ENCODE data around the gene CCNT1. TPM values are rescaled to one million over a fixed set of nuclear protein-coding genes. Genes with fewer than 3 reads are reported as not detected.
A peak's percentile ranks its signal among the peaks of the same experiment; 100 is the strongest.

Gene CCNT1
- total and polyA plus RNA-seq, 10 donors: 4.0 to 53.4 (median 37.4) TPM

DNA sequence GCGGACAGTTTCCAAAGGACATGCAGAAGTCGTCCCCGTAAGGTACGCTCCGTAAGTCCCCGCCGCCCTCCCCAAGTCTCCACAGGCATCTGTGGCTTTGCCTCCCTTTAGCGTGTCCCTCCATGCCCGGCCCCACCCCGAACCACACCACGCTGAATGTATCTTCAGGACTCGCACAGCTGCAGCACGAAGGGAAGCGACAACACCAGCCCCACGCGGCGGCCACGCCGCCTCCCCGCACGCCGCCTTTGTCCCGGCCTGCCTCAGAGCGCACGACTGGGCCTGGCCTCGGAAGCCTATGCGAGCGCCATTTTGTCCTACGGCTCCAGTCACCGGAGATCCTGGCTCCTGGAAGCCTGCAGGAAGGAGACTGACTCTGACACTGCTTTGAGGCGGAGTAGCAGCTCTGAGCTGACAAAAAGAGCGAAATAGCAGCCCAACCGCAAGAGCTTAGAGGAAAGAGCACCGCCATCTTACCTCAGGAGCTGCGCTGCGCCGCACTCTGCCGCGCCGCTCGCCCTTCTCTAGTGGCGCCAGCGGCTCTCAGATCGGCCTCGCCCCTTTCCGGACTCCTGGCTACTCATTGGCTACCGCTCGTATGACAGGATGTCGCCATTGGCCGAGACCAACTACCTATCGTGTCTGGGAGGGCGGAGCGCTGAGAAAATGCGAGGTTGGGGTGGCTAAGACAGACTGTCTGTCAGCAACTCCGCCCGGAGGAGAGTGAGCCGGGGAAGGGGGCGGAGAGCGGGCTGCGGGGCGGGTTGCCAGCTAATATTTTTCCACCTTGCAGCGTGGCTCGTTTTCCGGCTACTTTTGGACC, 34.6 kb downstream of the CCNT1 start, which contains the start of gene KANSL2:
Gene KANSL2, minus strand, starts transcription at position 529 of the 823 bp plus-strand sequence. CDS start 606 bp downstream, outside the sequence.
- H3K4me3 ChIP-seq: peak within 1 kb of the TSS; percentile 72 to 98 (median 87)
- no peaks in the 10 kb centered on the region for H3K9me3 ChIP-seq
- intact Hi-C loops (cut with DNase I; ENCODE audit: low total_unique reads): loop anchor here (2.0 kb wide), 1 partner anchor 33 kb away; no protein-coding TSS in a partner anchor
- peak within 1 kb of the TSS; percentile 93 to 98 (median 95) for H3K27ac ChIP-seq
- peaks cover 39 to 56% (median 52%) of the 10 kb centered on the region in 6 donors for H3K4me1 ChIP-seq
- peak; percentile 99 for DNase-seq
- H3K27me3 ChIP-seq (replicated peaks in 1 of 7): no peaks in the 10 kb centered on the region
- TF ChIP-seq CTCF (IDR thresholded peaks at IDR 0.05 in 8 of 11, conservative IDR thresholded peaks at IDR 0.05 in 3 of 11) (peak in 2 of 11 experiments; percentile 14 to 30), POLR2A (IDR thresholded peaks at IDR 0.05) (peak; percentile 80 to 98 (median 93)), POLR2AphosphoS5 (IDR thresholded peaks at IDR 0.05) (peak; percentile 100)
- WGBS, 5 donors: 0 to 1% (median 0%) methylated on average over 46 to 64 of the region's 64 CpGs
- peaks cover 0 to 38% (median 23%) of the 10 kb centered on the region in 6 donors for H3K36me3 ChIP-seq

- H3K4me1 ChIP-seq: peaks cover 39 to 62% (median 58%) of the 10 kb centered on the region in 6 donors
- TF ChIP-seq CTCF (IDR thresholded peaks at IDR 0.05 in 8 of 11, conservative IDR thresholded peaks at IDR 0.05 in 3 of 11) (no peak), POLR2AphosphoS5 (IDR thresholded peaks at IDR 0.05) (no peak), POLR2A (IDR thresholded peaks at IDR 0.05) (no peak)
- H3K9me3 ChIP-seq: no peaks in the 10 kb centered on the region
- intact Hi-C loops (cut with DNase I; ENCODE audit: low total_unique reads): no loop called here
- 0 to 3% (median 3%) methylated on average over 9 to 11 of the region's 11 CpGs for WGBS, 5 donors
- H3K27ac ChIP-seq: peak overlapping the region; percentile 93 to 98 (median 95)
- no peaks in the 10 kb centered on the region for H3K27me3 ChIP-seq (replicated peaks in 1 of 7)
- no peak for DNase-seq
- H3K4me3 ChIP-seq: peak overlapping the region; percentile 72 to 98 (median 87)
- peaks cover 0 to 44% (median 26%) of the 10 kb centered on the region in 6 donors for H3K36me3 ChIP-seq
These were observed 35.2 kb downstream of the CCNT1 start for GRCh38 chr12:48681399-48681709.

DNA sequence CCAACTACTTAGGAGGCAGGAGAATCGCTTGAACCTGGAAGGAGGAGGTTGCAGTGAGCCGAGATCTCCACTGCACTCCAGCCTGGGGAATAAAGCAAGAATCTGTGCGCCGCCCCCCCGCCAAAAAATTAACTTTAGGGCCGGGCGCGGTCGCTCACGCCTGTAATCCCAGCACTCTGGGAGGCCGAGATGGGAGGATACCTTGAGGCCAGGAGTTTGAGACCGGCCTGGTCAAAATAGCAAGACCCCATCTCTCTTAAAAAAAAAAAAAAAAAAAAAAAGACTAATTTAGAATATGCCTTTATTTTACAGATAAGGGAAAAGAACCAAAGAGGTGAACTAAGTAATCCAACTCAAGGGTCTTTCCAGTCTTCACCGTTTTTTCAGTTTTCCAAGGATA, 35.6 kb downstream of the CCNT1 start:
- WGBS, 5 donors: 75 to 92% (median 83%) methylated on average over 12 to 13 of the region's 13 CpGs
- peak overlapping the region; percentile 72 to 98 (median 87) for H3K4me3 ChIP-seq
- H3K27me3 ChIP-seq (replicated peaks in 1 of 7): no peaks in the 10 kb centered on the region
- H3K36me3 ChIP-seq: peaks cover 0 to 49% (median 28%) of the 10 kb centered on the region in 6 donors
- H3K9me3 ChIP-seq: no peaks in the 10 kb centered on the region
- intact Hi-C loops (cut with DNase I; ENCODE audit: low total_unique reads): no loop called here
- DNase-seq: no peak
- TF ChIP-seq POLR2A (IDR thresholded peaks at IDR 0.05): no peak
- H3K27ac ChIP-seq: peak overlapping the region in 4 of 8 donors; percentile 95 to 98 (median 96)
- H3K4me1 ChIP-seq: peaks cover 39 to 67% (median 60%) of the 10 kb centered on the region in 6 donors

DNA sequence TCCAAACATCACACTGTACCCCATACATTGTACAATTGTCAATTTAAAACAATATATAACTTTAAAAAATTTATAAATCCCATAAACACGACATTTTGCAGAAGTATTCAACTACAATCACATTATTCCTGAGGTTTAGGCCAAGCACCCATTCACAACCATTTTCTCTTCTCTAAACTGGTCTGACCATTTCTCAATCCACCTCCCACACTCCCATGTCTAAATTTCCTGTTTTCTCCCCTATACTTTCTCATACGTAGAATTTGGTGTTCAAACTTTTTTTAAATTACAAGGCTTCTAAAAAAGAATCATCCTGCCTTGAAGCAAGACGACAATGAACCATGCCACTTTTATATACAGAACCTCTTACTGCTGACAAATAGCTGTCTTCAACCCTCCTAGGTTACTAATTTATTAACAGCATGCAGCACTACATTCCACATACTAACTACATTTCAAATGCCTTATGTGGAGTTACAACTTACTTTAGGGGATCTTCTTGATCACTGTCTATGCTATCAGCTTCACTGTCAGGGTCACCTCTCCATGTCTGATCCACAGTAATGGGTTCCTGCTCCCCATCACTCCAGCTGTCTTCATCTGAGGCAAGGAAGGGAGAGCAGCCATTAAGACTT, 37.8 kb downstream of the CCNT1 start:
- 25 to 44% (median 37%) methylated on average over 3 of the region's 3 CpGs for WGBS, 5 donors
- peaks cover 39 to 88% (median 67%) of the 10 kb centered on the region in 6 donors for H3K4me1 ChIP-seq

More for the DNA sequence above, 37.8 kb downstream of the CCNT1 start:
- Histone ChIP-seq H3K27ac (peak overlapping the region in 4 of 8 donors; percentile 12 to 96 (median 36)), H3K4me3 (peak overlapping the region in 2 of 8 donors; percentile 15 to 86), H3K9me3 (no peaks in the 10 kb centered on the region), H3K27me3 (replicated peaks in 1 of 7) (no peaks in the 10 kb centered on the region), H3K36me3 (peaks cover 0 to 71% (median 48%) of the 10 kb centered on the region in 6 donors)
- TF ChIP-seq CTCF (IDR thresholded peaks at IDR 0.05 in 8 of 11, conservative IDR thresholded peaks at IDR 0.05 in 3 of 11): no peak
- no peak for TF ChIP-seq POLR2AphosphoS5 (IDR thresholded peaks at IDR 0.05)
- no peak for TF ChIP-seq POLR2A (IDR thresholded peaks at IDR 0.05)
- intact Hi-C loops (cut with DNase I; ENCODE audit: low total_unique reads): no loop called here
- no peak for DNase-seq

Data from spleen (tissue), 11 donors.